ENCODE measurements around the gene NGEF. TPM values are rescaled to one million over a fixed set of nuclear protein-coding genes. Genes with fewer than 3 reads are reported as not detected.

NGEF gene
- total and polyA plus RNA-seq, 10 of the 15 experiments (the other 5 are each of a cell fraction or from before 2014, with no cell fraction given) = 0.12 TPM; not detected in 9

- Histone ChIP-seq H4K20me1 (ENCODE audit: control insufficient read depth, insufficient read depth) (no peaks in the 10 kb centered on the region), H3K4me1 (ENCODE audit: control insufficient read depth, insufficient read depth, low read length) (no peaks in the 10 kb centered on the region), H3K4me3 (no peak within 1 kb of the TSS), H3K36me3 (ENCODE audit: control insufficient read depth in 2 of 2, insufficient read depth in 2 of 2, low read length in 1 of 2) (no peaks in the 10 kb centered on the region), H3K27ac (ENCODE audit: control insufficient read depth, insufficient read depth) (no peak within 1 kb of the TSS), H2AFZ (ENCODE audit: control insufficient read depth, low read depth, low read length) (no peak within 1 kb of the TSS), H3K4me2 (ENCODE audit: control insufficient read depth, insufficient read depth) (no peak within 1 kb of the TSS), H3K9ac (ENCODE audit: control insufficient read depth, insufficient read depth, low read length) (no peak within 1 kb of the TSS), H3K79me2 (ENCODE audit: control insufficient read depth, insufficient read depth, low read length) (no peaks in the 10 kb centered on the region), H3K27me3 (replicated peaks in 1 of 2; ENCODE audit: control insufficient read depth in 2 of 2, insufficient read depth in 2 of 2, low read length in 1 of 2) (no peaks in the 10 kb centered on the region), H3K9me3 (replicated peaks; ENCODE audit: control insufficient read depth, insufficient read depth, low read length) (no peaks in the 10 kb centered on the region)
- no peak for DNase-seq (ENCODE audit: low read depth, low spot score)
- TF ChIP-seq HDAC6 (IDR thresholded peaks at IDR 0.05; ENCODE audit: unreplicated experiment) (no peak), KDM1A (IDR thresholded peaks at IDR 0.05; ENCODE audit: borderline replicate concordance) (no peak), MXI1 (IDR thresholded peaks at IDR 0.05; ENCODE audit: low read depth, low read length) (no peak), GABPA (IDR thresholded peaks at IDR 0.05; ENCODE audit: low read depth) (no peak), RBBP5 (conservative IDR thresholded peaks at IDR 0.05) (no peak), SMARCA5 (IDR thresholded peaks at IDR 0.05) (no peak), BCLAF1 (IDR thresholded peaks at IDR 0.05) (no peak), ZNF24 (IDR thresholded peaks at IDR 0.05) (no peak), NFXL1 (IDR thresholded peaks at IDR 0.05; ENCODE audit: borderline replicate concordance) (no peak), BACH1 (IDR thresholded peaks at IDR 0.05; ENCODE audit: borderline replicate concordance) (no peak), GATAD2B (conservative IDR thresholded peaks at IDR 0.05; ENCODE audit: low read depth) (no peak), HCFC1 (IDR thresholded peaks at IDR 0.05; ENCODE audit: low read length) (no peak), CEBPB (IDR thresholded peaks at IDR 0.05; ENCODE audit: borderline replicate concordance in 1 of 2, low read depth in 2 of 2, low read length in 2 of 2) (no peak), JUND (IDR thresholded peaks at IDR 0.05; ENCODE audit: low read depth, low read length) (no peak), MAX (IDR thresholded peaks at IDR 0.05; ENCODE audit: low read depth, low read length) (no peak), EP300 (IDR thresholded peaks at IDR 0.05; ENCODE audit: borderline replicate concordance in 1 of 2, control insufficient read depth in 1 of 2, low read depth in 2 of 2, low read length in 2 of 2) (no peak), NBN (IDR thresholded peaks at IDR 0.05) (no peak)
- RAD21 ChIA-PET (ENCODE audit: unreplicated experiment) = no interaction called here
- POLR2A ChIA-PET = no interaction called here
- ATAC-seq = no peak
- SMC1A ChIA-PET (ENCODE audit: uncharacterized antibody, unreplicated experiment) = interaction anchor here (0.9 kb wide), 1 partner anchor 159 kb away, joined by 3 read pairs; no protein-coding TSS in a partner anchor
- no TSS peak for BruUV-seq (replicated peaks)
- no peak for FAIRE-seq
- 74% methylated on average over 18 of the region's 21 CpGs for WGBS (ENCODE audit: insufficient coverage, insufficient replicate concordance, low lambda C conversion rate, missing lambda C conversion rate)
- in situ Hi-C loops (cut with MboI) (no loop called here), intact Hi-C loops (cut with micrococcal nuclease; ENCODE audit: unreplicated experiment) (no loop called here)
- CTCF ChIA-PET = no interaction called here
Observed at GRCh38 chr2:232870018-232870765, 142.9 kb downstream of the NGEF start, which contains the start of gene SNORC. Gene SNORC (plus strand): TSS chr2:232870264. CDS start chr2:232870342, 78 bp downstream.
